HG02588 (cell line): ENCODE data around the gene PIGU.
"Not testable (repeated sequence)": the region's sequence is repeated elsewhere in the genome, so short reads cannot be mapped to it uniquely, and the experiment has no call there.

Experiments
- ATAC-seq: cut with Tn5 transposase; IDR thresholded peaks from one replicate; pipeline ENCODE4 v1.9.1; 2021; ENCODE audit warnings: mild to moderate bottlenecking, moderate library complexity; ENCODE audit not compliant: unreplicated experiment

PIGU gene

GRCh38 chr20:34516247-34517113, 160.4 kb downstream of the PIGU start, which contains the start of gene DYNLRB1:
Gene DYNLRB1, plus strand, starts transcription at chr20:34516422. Its CDS starts 37 bp downstream, at chr20:34516459.
- peak; percentile 74 for ATAC-seq

GRCh38 chr20:34515484-34516246, 161.2 kb downstream of the PIGU start:
- ATAC-seq, result peak; percentile 45

- ATAC-seq, result no peak
Observed at GRCh38 chr20:34514897-34515483, 161.9 kb downstream of the PIGU start.

GRCh38 chr20:34514034-34514433, 162.9 kb downstream of the PIGU start:
- ATAC-seq, result not testable (repeated sequence)

- no peak for ATAC-seq
Observed at GRCh38 chr20:34512955-34513419, 163.9 kb downstream of the PIGU start.

- ATAC-seq, result no peak
Observed at GRCh38 chr20:34512266-34512954, 164.5 kb downstream of the PIGU start.

GRCh38 chr20:34511891-34512265, 165.0 kb downstream of the PIGU start:
- ATAC-seq, result no peak

GRCh38 chr20:34510575-34510974, 166.3 kb downstream of the PIGU start:
- ATAC-seq, result no peak
